ENCODE results near the gene SPEM3. TPM values are rescaled to one million over a fixed set of nuclear protein-coding genes. Genes with fewer than 3 reads are reported as not detected.

SPEM3 gene
- total and polyA plus RNA-seq, 2 of the 13 experiments (the other 11 are each of a cell fraction or from before 2014, with no cell fraction given), result not detected

GRCh38 chr17:7445619-7445968 is 16.9 kb downstream of the SPEM3 start (continued):
- TF ChIP-seq SYNCRIP (IDR thresholded peaks at IDR 0.05; ENCODE audit: insufficient read depth, low read depth, low read length), result no peak
- TF ChIP-seq ZNF234 (CRISPR knock-in tag; conservative IDR thresholded peaks at IDR 0.05), result 0 out of 2 replicates have a peak, but pooled peaks have one; percentile 25
- 0 out of 2 replicates have a peak, but pooled peaks have one; percentile 31 for TF ChIP-seq ZFP37 (CRISPR knock-in tag; IDR thresholded peaks at IDR 0.05; ENCODE audit: borderline replicate concordance)
- TF ChIP-seq ZNF597 (CRISPR knock-in tag; IDR thresholded peaks at IDR 0.05), result no peak
- TF ChIP-seq DZIP1 (CRISPR knock-in tag; IDR thresholded peaks at IDR 0.05), result 0 out of 2 replicates have a peak, but pooled peaks have one; percentile 13
- TF ChIP-seq SMARCC2 (IDR thresholded peaks at IDR 0.05), result no peak
- TF ChIP-seq ZBTB43 (CRISPR knock-in tag; conservative IDR thresholded peaks at IDR 0.05), result peak; percentile 46; the same call in 1 of the 2 replicates
- peak; percentile 66; the same call in 1 of the 2 replicates for TF ChIP-seq ZNF296 (CRISPR knock-in tag; conservative IDR thresholded peaks at IDR 0.05)
- 0 out of 2 replicates have a peak, but pooled peaks have one; percentile 33 for TF ChIP-seq ZNF264 (CRISPR knock-in tag; IDR thresholded peaks at IDR 0.05)
- TF ChIP-seq HNF1B (CRISPR knock-in tag; IDR thresholded peaks at IDR 0.05), result no peak
- 0 out of 2 replicates have a peak, but pooled peaks have one; percentile 3 for TF ChIP-seq PITX1 (CRISPR knock-in tag; IDR thresholded peaks at IDR 0.05)
- TF ChIP-seq ZNF281 (CRISPR knock-in tag; IDR thresholded peaks at IDR 0.05; ENCODE audit: borderline replicate concordance), result no peak
- peak; percentile 21 for TF ChIP-seq YY1 (IDR thresholded peaks at IDR 0.05; ENCODE audit: insufficient read depth, insufficient replicate concordance, low read depth, low read length)
- TF ChIP-seq POLR2A (IDR thresholded peaks at IDR 0.05; ENCODE audit: insufficient read depth in 1 of 2, low read depth in 2 of 2, low read length in 2 of 2), result 0 out of 4 replicates have a peak, but pooled peaks of 1 of the 2 experiments have one; percentile 44
- peak; percentile 2; the same call in 1 of the 2 replicates for TF ChIP-seq PRDM10 (CRISPR knock-in tag; IDR thresholded peaks at IDR 0.05; ENCODE audit: low read depth)

Data from HepG2 (cell line).